HEK293 (cell line): ENCODE data around the gene HOXB1.

Source experiments
- CTCF ChIA-PET: fragments of 350-600 bp; formaldehyde crosslinking; extraction: SDS; loops from one replicate; lab custom pipeline; 2021; ENCODE audit warnings: antibody characterized with exemption; lab: Yijun Ruan, JAX
- POLR2A ChIA-PET: fragments of 300-600 bp; formaldehyde crosslinking; extraction: SDS; loops from one replicate; lab custom pipeline; 2020; ENCODE audit warnings: antibody characterized with exemption, inconsistent platforms; lab: Yijun Ruan, JAX
- H3K27ac ChIP-seq: fragments of 200-500 bp; sonication (Bioruptor generic); 2 replicates; pipeline ENCODE4 v1.5.1; 2014; ENCODE audit warnings: low read depth, low read length, control low read depth, inconsistent platforms; ENCODE audit errors: extremely low read depth
- H3K36me3 ChIP-seq, 2 experiments: fragments of 200-500 bp in 1 of 2; sonication (Bioruptor generic) in 1 of 2; 1 replicate in 1 of 2; 2 replicates in 1 of 2; pipeline ENCODE4 v1.5.1; 2014 to 2017; ENCODE audit warnings: inconsistent platforms in 2 of 2, low read length in 2 of 2; ENCODE audit not compliant: control insufficient read depth in 2 of 2, insufficient read depth in 1 of 2
- H3K4me1 ChIP-seq: fragments of 200-500 bp; sonication (Bioruptor generic); 2 replicates; pipeline ENCODE4 v1.5.1; 2014; ENCODE audit warnings: mild to moderate bottlenecking, low read length, inconsistent platforms; ENCODE audit not compliant: control insufficient read depth, insufficient read depth
- H3K4me3 ChIP-seq: 2 replicates; pipeline ENCODE4 v1.5.1; 2011; ENCODE audit warnings: low read depth, mild to moderate bottlenecking, control low read depth, low read length, moderate library complexity
- H3K9me3 ChIP-seq: fragments of 200-500 bp; sonication (Bioruptor generic); 2 replicates; pipeline ENCODE4 v1.5.1; 2014; ENCODE audit warnings: low read depth, low read length, inconsistent platforms; ENCODE audit not compliant: control insufficient read depth, insufficient read depth
- ELK4 ChIP-seq: IDR thresholded peaks from 2 replicates; pipeline ENCODE4 v1.6.1; 2011; ENCODE audit warnings: mild to moderate bottlenecking, low read depth, low read length, borderline replicate concordance
- OVOL3 ChIP-seq: fragments of 450-650 bp; formaldehyde crosslinking; IDR thresholded peaks from 2 replicates; pipeline ENCODE4 v1.5.1; 2016; ENCODE audit warnings: missing biosample characterization, missing genetic modification characterization
- PATZ1 ChIP-seq: fragments of 450-650 bp; formaldehyde crosslinking; IDR thresholded peaks from 2 replicates; pipeline ENCODE4 v1.5.1; 2016; ENCODE audit warnings: missing biosample characterization, missing genetic modification characterization
- SCRT1 ChIP-seq: fragments of 450-650 bp; formaldehyde crosslinking; IDR thresholded peaks from 2 replicates; pipeline ENCODE4 v1.5.1; 2016; ENCODE audit warnings: missing biosample characterization, missing genetic modification characterization, borderline replicate concordance
- SCRT2 ChIP-seq: fragments of 450-650 bp; formaldehyde crosslinking; IDR thresholded peaks from 2 replicates; pipeline ENCODE4 v1.5.1; 2016; ENCODE audit warnings: missing biosample characterization, missing genetic modification characterization
- SP7 ChIP-seq: fragments of 450-650 bp; formaldehyde crosslinking; IDR thresholded peaks from 2 replicates; pipeline ENCODE4 v1.5.1; 2016; ENCODE audit warnings: missing biosample characterization, missing genetic modification characterization
- ZBTB10 ChIP-seq: fragments of 450-650 bp; formaldehyde crosslinking; IDR thresholded peaks from 2 replicates; pipeline ENCODE4 v1.5.1; 2016; ENCODE audit warnings: missing biosample characterization, missing genetic modification characterization
- ZBTB44 ChIP-seq: fragments of 450-650 bp; IDR thresholded peaks from 2 replicates; pipeline ENCODE4 v1.5.1; 2018; ENCODE audit warnings: missing biosample characterization, mild to moderate bottlenecking, missing genetic modification characterization
- ZBTB8A ChIP-seq: fragments of 450-650 bp; formaldehyde crosslinking; IDR thresholded peaks from 2 replicates; pipeline ENCODE4 v1.5.1; 2016; ENCODE audit warnings: missing biosample characterization, missing genetic modification characterization
- ZFHX2 ChIP-seq: fragments of 450-650 bp; formaldehyde crosslinking; conservative IDR thresholded peaks from 2 replicates; pipeline ENCODE4 v1.5.1; 2016; ENCODE audit warnings: missing biosample characterization, missing genetic modification characterization
- ZFP3 ChIP-seq: fragments of 450-650 bp; formaldehyde crosslinking; IDR thresholded peaks from 2 replicates; pipeline ENCODE4 v1.5.1; 2016; ENCODE audit warnings: low read depth, missing biosample characterization, missing genetic modification characterization
- ZFP69B ChIP-seq: fragments of 450-650 bp; formaldehyde crosslinking; IDR thresholded peaks from 2 replicates; pipeline ENCODE4 v1.5.1; 2016; ENCODE audit warnings: missing biosample characterization, missing genetic modification characterization
- ZIC2 ChIP-seq: fragments of 450-650 bp; formaldehyde crosslinking; IDR thresholded peaks from 2 replicates; pipeline ENCODE4 v1.5.1; 2016; ENCODE audit warnings: missing biosample characterization, missing genetic modification characterization
- ZNF10 ChIP-seq: fragments of 450-650 bp; formaldehyde crosslinking; IDR thresholded peaks from 2 replicates; pipeline ENCODE4 v1.5.1; 2017; ENCODE audit warnings: missing biosample characterization, missing genetic modification characterization
- ZNF202 ChIP-seq: fragments of 450-650 bp; formaldehyde crosslinking; IDR thresholded peaks from 2 replicates; pipeline ENCODE4 v1.5.1; 2016; ENCODE audit warnings: missing biosample characterization, missing genetic modification characterization, borderline replicate concordance
- ZNF214 ChIP-seq: fragments of 450-650 bp; formaldehyde crosslinking; IDR thresholded peaks from 2 replicates; pipeline ENCODE4 v1.5.1; 2017; ENCODE audit warnings: missing biosample characterization, mild to moderate bottlenecking, missing genetic modification characterization, borderline replicate concordance
- ZNF292 ChIP-seq: fragments of 450-650 bp; formaldehyde crosslinking; IDR thresholded peaks from 2 replicates; pipeline ENCODE4 v1.5.1; 2016; ENCODE audit warnings: low read depth, missing biosample characterization, missing genetic modification characterization, borderline replicate concordance
- ZNF335 ChIP-seq: fragments of 450-650 bp; formaldehyde crosslinking; conservative IDR thresholded peaks from 2 replicates; pipeline ENCODE4 v1.5.1; 2016; ENCODE audit warnings: missing biosample characterization, missing genetic modification characterization
- ZNF354C ChIP-seq: fragments of 450-650 bp; formaldehyde crosslinking; IDR thresholded peaks from 2 replicates; pipeline ENCODE4 v1.5.1; 2016; ENCODE audit warnings: missing biosample characterization, missing genetic modification characterization, low read depth, borderline replicate concordance
- ZNF623 ChIP-seq: fragments of 450-650 bp; formaldehyde crosslinking; IDR thresholded peaks from 2 replicates; pipeline ENCODE4 v1.5.1; 2016; ENCODE audit warnings: missing biosample characterization, missing genetic modification characterization
- ZNF639 ChIP-seq: fragments of 450-650 bp; formaldehyde crosslinking; IDR thresholded peaks from 2 replicates; pipeline ENCODE4 v1.5.1; 2016; ENCODE audit warnings: missing biosample characterization, missing genetic modification characterization
- ZNF747 ChIP-seq: fragments of 450-650 bp; formaldehyde crosslinking; IDR thresholded peaks from 2 replicates; pipeline ENCODE4 v1.5.1; 2016; ENCODE audit warnings: missing biosample characterization, missing genetic modification characterization
- ZNF830 ChIP-seq: fragments of 450-650 bp; IDR thresholded peaks from 2 replicates; pipeline ENCODE4 v1.5.0; 2018; ENCODE audit warnings: missing biosample characterization, missing genetic modification characterization, low read depth, mild to moderate bottlenecking, moderate library complexity
- ZNF837 ChIP-seq: fragments of 450-650 bp; formaldehyde crosslinking; IDR thresholded peaks from 2 replicates; pipeline ENCODE4 v1.5.1; 2016; ENCODE audit warnings: missing biosample characterization, missing genetic modification characterization
- ZSCAN4 ChIP-seq: fragments of 450-650 bp; formaldehyde crosslinking; IDR thresholded peaks from 2 replicates; pipeline ENCODE4 v1.5.1; 2017; ENCODE audit warnings: missing biosample characterization, missing genetic modification characterization

HOXB1 gene

GRCh38 chr17:48484256-48484655 lies 46.6 kb downstream of the HOXB1 start (continued):
- TF ChIP-seq ELK4 (no peak), ZBTB44 (tag by site-specific recombination) (no peak), ZNF830 (tag by site-specific recombination) (no peak), ZBTB8A (tag by site-specific recombination) (no peak), ZFHX2 (tag by site-specific recombination) (no peak), ZNF292 (tag by site-specific recombination) (no peak)

GRCh38 chr17:48483471-48484131 lies 47.2 kb downstream of the HOXB1 start:
- peaks cover 12% of the 10 kb centered on the region for H3K4me1 ChIP-seq
- peak overlapping the region; percentile 16; the same call in 1 of the 2 replicates for H3K27ac ChIP-seq
- no peaks in the 10 kb centered on the region for H3K36me3 ChIP-seq
- no peaks in the 10 kb centered on the region for H3K9me3 ChIP-seq
- CTCF ChIA-PET, result interaction anchor here (0.7 to 1.2 kb wide), 6 partner anchors 9 to 121 kb away, joined by 3 to 6 read pairs (median 3); partner anchors contain the start of gene HOXB6
- POLR2A ChIA-PET, result interaction anchor here (0.7 to 1.9 kb wide), 6 partner anchors 8 to 58 kb away, joined by 3 to 9 read pairs (median 6); no protein-coding TSS in a partner anchor
- no peak overlapping the region for H3K4me3 ChIP-seq
- TF ChIP-seq ZSCAN4 (tag by site-specific recombination), result no peak
- no peak for TF ChIP-seq ZNF354C (tag by site-specific recombination)
- TF ChIP-seq ZNF10 (tag by site-specific recombination), result peak; percentile 49; the same call in 1 of the 2 replicates
- TF ChIP-seq ZFP3 (tag by site-specific recombination), result no peak
- TF ChIP-seq SP7 (tag by site-specific recombination), result peak; percentile 61; the same call in 1 of the 2 replicates
- TF ChIP-seq SCRT1 (tag by site-specific recombination), result 0 out of 2 replicates have a peak, but pooled peaks have one; percentile 24
- no peak for TF ChIP-seq ZNF623 (tag by site-specific recombination)
- no peak for TF ChIP-seq ZNF202
- TF ChIP-seq ZNF747, result no peak
- no peak for TF ChIP-seq OVOL3 (tag by site-specific recombination)
- TF ChIP-seq ZIC2 (tag by site-specific recombination), result peak; percentile 53; the same call in 1 of the 2 replicates
- peak; percentile 98 for TF ChIP-seq ZFP69B (tag by site-specific recombination)
- TF ChIP-seq PATZ1 (tag by site-specific recombination), result peak; percentile 39
- TF ChIP-seq ZBTB10, result no peak
- no peak for TF ChIP-seq ZNF214 (tag by site-specific recombination)
- TF ChIP-seq ZNF639 (tag by site-specific recombination), result no peak
- no peak for TF ChIP-seq ZNF837 (tag by site-specific recombination)
- peak; percentile 98 for TF ChIP-seq SCRT2 (tag by site-specific recombination)
- TF ChIP-seq ZNF335 (tag by site-specific recombination), result peak; percentile 86
